ENCODE measurements around the gene UAP1L1.

- TF ChIP-seq CTCF (IDR thresholded peaks at IDR 0.05; ENCODE audit: low read length) (no peak), EZH2 (IDR thresholded peaks at IDR 0.05; ENCODE audit: borderline replicate concordance, low read length) (no peak)
These were observed 40.3 kb upstream of the UAP1L1 start for GRCh38 chr9:137037035-137037434.
